Measurements from ENCODE around the gene IGFBP7.

IGFBP7 gene

DNA sequence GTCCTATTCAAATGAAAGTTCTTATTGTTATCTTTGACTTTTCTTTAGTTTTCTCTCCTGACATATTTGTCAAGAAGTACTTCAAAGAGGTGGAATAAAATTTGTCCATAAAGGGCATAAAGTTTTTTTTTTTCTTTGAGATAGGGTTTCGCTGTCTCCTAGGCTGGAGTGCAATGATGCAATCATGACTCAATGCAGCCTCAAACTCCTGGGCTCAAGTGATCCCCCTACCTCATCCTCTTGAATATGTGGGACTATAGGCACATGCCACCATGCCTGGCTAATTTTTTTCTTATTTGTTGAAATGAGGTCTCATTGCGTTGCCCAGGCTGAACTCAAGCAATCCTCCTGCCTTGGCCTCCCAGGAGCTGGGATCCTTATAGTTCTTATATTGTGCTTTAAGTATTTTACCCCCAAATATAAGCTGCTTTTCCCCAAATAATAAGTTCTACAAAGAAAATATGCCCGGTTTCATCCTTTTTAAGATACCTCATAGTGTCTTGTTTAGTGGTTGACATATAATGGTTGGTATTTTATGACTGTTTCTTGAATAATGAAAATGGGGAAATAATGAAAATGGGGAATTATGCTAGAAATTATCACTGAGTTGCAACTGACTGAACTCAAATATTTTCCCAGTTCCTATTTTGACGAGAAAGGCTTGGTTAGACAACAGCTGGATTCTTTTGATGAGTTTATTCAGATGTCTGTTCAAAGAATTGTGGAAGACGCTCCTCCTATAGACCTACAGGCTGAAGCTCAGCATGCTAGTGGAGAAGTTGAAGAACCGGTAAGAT lies 119.9 kb downstream of the IGFBP7 start:
- DNase-seq (ENCODE audit: low read depth, low spot score), result peak; percentile 52
- in situ Hi-C loops (cut with HindIII; ENCODE audit: low sequenced_read_pairs), result no loop called here
- TF ChIP-seq CTCF (IDR thresholded peaks at IDR 0.05; ENCODE audit: low read depth, low read length), result no peak
- H3K4me3 ChIP-seq (ENCODE audit: low read depth, low read length), result no peak overlapping the region

GRCh38 chr4:56986952-56987351 lies 123.2 kb downstream of the IGFBP7 start:
- no peak for TF ChIP-seq CTCF (IDR thresholded peaks at IDR 0.05; ENCODE audit: low read depth, low read length)
- no peak for DNase-seq (ENCODE audit: low read depth, low spot score)
- in situ Hi-C loops (cut with HindIII; ENCODE audit: low sequenced_read_pairs), result no loop called here
- no peak overlapping the region for H3K4me3 ChIP-seq (ENCODE audit: low read depth, low read length)

DNA sequence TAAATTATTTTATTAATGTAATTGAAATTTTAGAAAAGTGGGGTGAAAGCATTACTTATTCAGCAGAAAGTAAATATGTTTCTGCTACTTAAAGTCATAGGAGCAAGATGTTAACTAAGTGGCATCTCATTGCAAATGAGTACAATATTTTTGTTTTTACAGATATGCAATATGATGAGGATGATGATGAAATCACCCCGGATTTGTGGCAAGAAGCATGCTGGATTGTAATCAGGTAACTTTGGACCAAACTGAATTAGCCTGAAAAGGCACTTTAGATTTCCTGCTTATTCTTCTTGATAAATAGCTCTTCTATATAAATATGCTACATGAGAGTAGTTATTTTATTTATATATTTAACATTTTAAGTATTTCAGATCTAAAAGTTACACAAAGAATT lies 124.0 kb downstream of the IGFBP7 start:
- in situ Hi-C loops (cut with HindIII; ENCODE audit: low sequenced_read_pairs), result no loop called here

DNA sequence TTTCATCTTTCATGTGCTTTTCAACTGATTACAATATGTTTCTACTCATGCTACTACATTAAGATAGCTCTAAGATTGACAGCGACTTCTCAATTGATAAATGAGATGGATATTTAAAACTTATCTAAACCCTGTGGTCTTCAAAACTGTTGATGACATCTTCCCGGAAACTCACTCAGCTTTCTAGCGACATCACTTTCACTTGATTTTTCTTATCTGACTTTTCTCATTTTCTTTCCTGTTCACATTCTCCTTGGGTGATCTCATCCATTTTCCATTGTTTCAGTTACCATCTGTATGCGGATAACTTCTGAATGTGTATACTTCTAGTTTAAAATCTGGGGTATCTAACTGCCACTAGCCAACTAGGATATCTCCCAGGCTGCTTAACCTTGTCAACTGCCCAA lies 128.4 kb downstream of the IGFBP7 start:
- in situ Hi-C loops (cut with HindIII; ENCODE audit: low sequenced_read_pairs), result no loop called here
- peak; percentile 55 for DNase-seq (ENCODE audit: low read depth, low spot score)
- TF ChIP-seq CTCF (IDR thresholded peaks at IDR 0.05; ENCODE audit: low read depth, low read length), result no peak
- H3K4me3 ChIP-seq (ENCODE audit: low read depth, low read length), result no peak overlapping the region

More for the DNA sequence above, 124.0 kb downstream of the IGFBP7 start:
- no peak for DNase-seq (ENCODE audit: low read depth, low spot score)
- H3K4me3 ChIP-seq (ENCODE audit: low read depth, low read length), result no peak overlapping the region
- TF ChIP-seq CTCF (IDR thresholded peaks at IDR 0.05; ENCODE audit: low read depth, low read length), result no peak

Measured in astrocyte of the spinal cord (primary cell).